IMR-90 (cell line): ENCODE measurements around the gene CDK6. TPM values are rescaled to one million over a fixed set of nuclear protein-coding genes. Genes with fewer than 3 reads are reported as not detected.
A peak's percentile ranks its signal among the peaks of the same experiment; 100 is the strongest.

Experiments
- ATAC-seq: fragments of 200-7000 bp; cut with Tn5 transposase; 2 replicates; pipeline ENCODE4 v1.9.1; 2020; ENCODE audit warnings: low read depth, mild to moderate bottlenecking, moderate library complexity
- BruUV-seq: library from RNA; stranded (reverse); fragments of 400-500 nt; replicated peaks from 2 replicates; lab custom pipeline; 2021; lab: Mats Ljungman, UMichigan
- CTCF ChIA-PET: fragments of 300-600 bp; formaldehyde crosslinking; extraction: SDS; loops from one replicate; lab custom pipeline; 2021; ENCODE audit warnings: antibody characterized with exemption; lab: Yijun Ruan, JAX
- POLR2A ChIA-PET: fragments of 300-600 bp; sonication (Branson Sonifier 250); formaldehyde crosslinking; loops from one replicate; lab custom pipeline; 2022; ENCODE audit warnings: antibody characterized with exemption; ENCODE audit not compliant: unreplicated experiment; lab: Charles Lee
- DNase-seq: peaks from one replicate; pipeline ENCODE4 v3.0.0; 2013
- H2AFZ ChIP-seq: replicated peaks from 2 replicates; pipeline ENCODE3; 2013; ENCODE audit warnings: low read length, mild to moderate bottlenecking; ENCODE audit not compliant: poor library complexity
- H2AK5ac ChIP-seq: 2 replicates; pipeline ENCODE4 v1.6.1; 2013; ENCODE audit warnings: low read depth, low read length, inconsistent platforms
- H2AK9ac ChIP-seq: replicated peaks from 2 replicates; pipeline ENCODE3; 2013; ENCODE audit warnings: mild to moderate bottlenecking, low read depth, low read length, moderate library complexity; ENCODE audit not compliant: poor library complexity
- H2BK120ac ChIP-seq: 2 replicates; pipeline ENCODE4 v1.6.1; 2013; ENCODE audit warnings: low read depth, low read length, inconsistent platforms
- H2BK15ac ChIP-seq: 3 replicates; pipeline ENCODE4 v1.6.1; 2013; ENCODE audit warnings: low read depth, low read length, inconsistent platforms
- H2BK20ac ChIP-seq: 2 replicates; pipeline ENCODE4 v1.6.1; 2013; ENCODE audit warnings: low read depth, mild to moderate bottlenecking, inconsistent platforms, low read length, moderate library complexity
- H2BK5ac ChIP-seq: 2 replicates; pipeline ENCODE4 v1.6.1; 2013; ENCODE audit warnings: mild to moderate bottlenecking, low read depth, low read length, inconsistent platforms; ENCODE audit not compliant: poor library complexity, severe bottlenecking
- H3K14ac ChIP-seq: replicated peaks from 2 replicates; pipeline ENCODE4 v1.6.1; 2013; ENCODE audit warnings: low read depth, low read length, inconsistent platforms
- H3K18ac ChIP-seq: 2 replicates; pipeline ENCODE4 v1.6.1; 2013; ENCODE audit warnings: low read depth, low read length, control low read depth
- H3K23ac ChIP-seq: 2 replicates; pipeline ENCODE4 v1.6.1; 2013; ENCODE audit warnings: low read depth, low read length, inconsistent platforms
- H3K27ac ChIP-seq: 2 replicates; pipeline ENCODE4 v1.5.1; 2013; ENCODE audit warnings: mild to moderate bottlenecking, control low read depth, low read length; ENCODE audit not compliant: insufficient read depth
- H3K27me3 ChIP-seq: 2 replicates; pipeline ENCODE4 v1.6.1; 2013; ENCODE audit warnings: low read length; ENCODE audit not compliant: control insufficient read depth, insufficient read depth
- H3K36me3 ChIP-seq: 2 replicates; pipeline ENCODE4 v1.6.1; 2013; ENCODE audit warnings: low read length, mixed read lengths; ENCODE audit not compliant: control insufficient read depth, insufficient read depth
- H3K4ac ChIP-seq: 2 replicates; pipeline ENCODE4 v1.6.1; 2013; ENCODE audit warnings: low read depth, low read length, inconsistent platforms
- H3K4me1 ChIP-seq: 2 replicates; pipeline ENCODE4 v1.6.1; 2013; ENCODE audit warnings: low read length, mixed read lengths; ENCODE audit not compliant: control insufficient read depth, insufficient read depth
- H3K4me2 ChIP-seq: 2 replicates; pipeline ENCODE4 v1.6.1; 2013; ENCODE audit warnings: low read depth, mild to moderate bottlenecking, control low read depth, low read length, moderate library complexity
- H3K4me3 ChIP-seq: 2 replicates; pipeline ENCODE4 v1.5.1; 2013; ENCODE audit warnings: low read depth, mild to moderate bottlenecking, control low read depth, low read length, moderate library complexity; ENCODE audit not compliant: insufficient read depth
- H3K56ac ChIP-seq: 2 replicates; pipeline ENCODE4 v1.6.1; 2013; ENCODE audit warnings: low read length, inconsistent platforms; ENCODE audit not compliant: insufficient read depth; ENCODE audit errors: extremely low read depth
- H3K79me1 ChIP-seq, 2 experiments: 2 replicates each; pipeline ENCODE4 v1.6.1; 2013; ENCODE audit warnings: low read length in 2 of 2, inconsistent platforms in 1 of 2, low read depth in 1 of 2
- H3K9ac ChIP-seq: 2 replicates; pipeline ENCODE4 v1.6.1; 2013; ENCODE audit warnings: low read depth, low read length, control low read depth
- H3K9me1 ChIP-seq: 2 replicates; pipeline ENCODE4 v1.6.1; 2013; ENCODE audit warnings: low read length, inconsistent platforms; ENCODE audit not compliant: insufficient read depth
- H3K9me3 ChIP-seq: 2 replicates; pipeline ENCODE4 v1.6.1; 2013; ENCODE audit warnings: low read length; ENCODE audit not compliant: control insufficient read depth, insufficient read depth
- H4K20me1 ChIP-seq: 2 replicates; pipeline ENCODE4 v1.6.1; 2013; ENCODE audit warnings: low read length, inconsistent platforms; ENCODE audit not compliant: insufficient read depth
- H4K5ac ChIP-seq: 2 replicates; pipeline ENCODE4 v1.6.1; 2013; ENCODE audit warnings: mild to moderate bottlenecking, low read depth, low read length, control low read depth
- H4K8ac ChIP-seq, 2 experiments: 2 replicates each; pipeline ENCODE4 v1.6.1; 2013; ENCODE audit warnings: low read depth in 2 of 2, low read length in 2 of 2, control low read depth in 1 of 2, inconsistent platforms in 1 of 2
- H4K91ac ChIP-seq: 2 replicates; pipeline ENCODE4 v1.6.1; 2013; ENCODE audit warnings: low read depth, low read length, inconsistent platforms; ENCODE audit not compliant: insufficient read depth
- BHLHE40 ChIP-seq: fragments of 150-350 bp; IDR thresholded peaks from 2 replicates; pipeline ENCODE4 v1.6.1; 2016; ENCODE audit warnings: mild to moderate bottlenecking, low read depth, low read length
- CEBPB ChIP-seq: IDR thresholded peaks from 2 replicates; pipeline ENCODE4 v1.6.1; 2012; ENCODE audit warnings: low read depth, low read length, improper control_type of control experiment
- CTCF ChIP-seq: conservative IDR thresholded peaks from 2 replicates; pipeline ENCODE4 v1.5.1; 2012; ENCODE audit warnings: mild to moderate bottlenecking, low read depth, low read length, improper control_type of control experiment
- ELK1 ChIP-seq: fragments of 150-350 bp; IDR thresholded peaks from 2 replicates; pipeline ENCODE4 v1.6.1; 2016; ENCODE audit warnings: low read depth, mild to moderate bottlenecking, low read length, moderate library complexity, borderline replicate concordance
- FOS ChIP-seq: fragments of 150-350 bp; IDR thresholded peaks from 2 replicates; pipeline ENCODE4 v1.6.1; 2016; ENCODE audit warnings: low read depth, low read length
- MAZ ChIP-seq: IDR thresholded peaks from 2 replicates; pipeline ENCODE4 v1.6.1; 2012; ENCODE audit warnings: low read depth, mild to moderate bottlenecking, low read length, improper control_type of control experiment, moderate library complexity, borderline replicate concordance
- MXI1 ChIP-seq: IDR thresholded peaks from 2 replicates; pipeline ENCODE4 v1.6.1; 2012; ENCODE audit warnings: low read depth, mild to moderate bottlenecking, low read length, moderate library complexity, borderline replicate concordance
- POLR2A ChIP-seq: IDR thresholded peaks from 2 replicates; pipeline ENCODE4 v1.6.1; 2012; ENCODE audit warnings: mild to moderate bottlenecking, low read depth, low read length
- RCOR1 ChIP-seq: IDR thresholded peaks from 2 replicates; pipeline ENCODE4 v1.6.1; 2012; ENCODE audit warnings: mild to moderate bottlenecking, low read length, improper control_type of control experiment; ENCODE audit not compliant: insufficient replicate concordance
- SMC3 ChIP-seq: fragments of 150-350 bp; IDR thresholded peaks from 2 replicates; pipeline ENCODE4 v1.6.1; 2016; ENCODE audit warnings: low read depth, mild to moderate bottlenecking, antibody characterized with exemption, low read length, moderate library complexity
- WGBS, 2 experiments: methylation state at CpG; one replicate each; pipeline versions ENCODE4 v1.1.5 to v1.1.7; 2013; ENCODE audit warnings: missing lambda C conversion rate in 2 of 2; ENCODE audit not compliant: insufficient read length in 1 of 2; ENCODE audit errors: extremely low coverage in 2 of 2; 5-methylcytosine and 5-hydroxymethylcytosine counted together
- dilution Hi-C: fragments of 300-500 bp; cut with HindIII; formaldehyde crosslinking; loops from one replicate; pipeline ENCODE4 v1.14.3; 2018; ENCODE audit warnings: low sequenced_read_pairs; ENCODE audit not compliant: unreplicated experiment
- in situ Hi-C: fragments of 300-500 bp; cut with MboI; formaldehyde crosslinking; loops from 3 replicates; pipeline ENCODE4 v1.14.3; 2019; ENCODE audit warnings: low sequenced_read_pairs, inconsistent platforms, mixed read lengths
- intact Hi-C: fragments of 100-400 bp; cut with micrococcal nuclease; formaldehyde crosslinking; loops from 2 replicates; pipeline ENCODE4 v1.10.0; 2022
- polyA plus RNA-seq, 3 experiments: library from polyadenylated mRNA; depleted of rRNA; stranded (reverse); fragments of >200 nt; gene quantifications; 2 replicates each; pipeline ENCODE4 v1.2.3, GENCODE V29; 2012; ENCODE audit warnings: low replicate concordance in 1 of 3
- total RNA-seq: library from RNA; depleted of rRNA; stranded (reverse); fragments of >200 nt; gene quantifications from 2 replicates; pipeline ENCODE4 v1.2.3, GENCODE V29; 2012

Gene CDK6
- total and polyA plus RNA-seq, 2 of the 4 experiments (the other 2 are of a cell fraction) = 21.5 to 195 TPM

GRCh38 chr7:92778972-92779371 is 57.4 kb downstream of the CDK6 start:
- peak; percentile 85 for DNase-seq
- H3K9me3 ChIP-seq = no peaks in the 10 kb centered on the region
- in situ Hi-C loops = no loop called here
- no peak overlapping the region for H3K14ac ChIP-seq
- H2BK20ac ChIP-seq = no peak overlapping the region
- H4K20me1 ChIP-seq = peaks cover 47% of the 10 kb centered on the region
- no peak overlapping the region for H3K9ac ChIP-seq
- H3K79me1 ChIP-seq = peaks cover 7 to 48% of the 10 kb centered on the region in 2 experiments
- TF ChIP-seq SMC3 (peak; percentile 9; the same call in 1 of the 2 replicates), FOS (no peak), MXI1 (no peak), CEBPB (peak; percentile 93), CTCF (0 out of 2 replicates have a peak, but pooled peaks have one; percentile 3), POLR2A (no peak), RCOR1 (no peak), BHLHE40 (no peak), MAZ (no peak), ELK1 (no peak)
- no peak overlapping the region for H4K5ac ChIP-seq
- no peak overlapping the region for H4K91ac ChIP-seq
- H3K27ac ChIP-seq = no peak overlapping the region
- CTCF ChIA-PET = no interaction called here
- peak overlapping the region; percentile 22; the same call in 1 of the 2 replicates for H3K23ac ChIP-seq
- no peak overlapping the region for H3K4ac ChIP-seq
- H3K4me1 ChIP-seq = peaks cover 15% of the 10 kb centered on the region
- peaks cover 7% of the 10 kb centered on the region for H3K9me1 ChIP-seq
- dilution Hi-C loops = no loop called here
- H3K36me3 ChIP-seq = no peaks in the 10 kb centered on the region
- no peak for ATAC-seq
- H2BK5ac ChIP-seq = no peak overlapping the region
- POLR2A ChIA-PET = no interaction called here
- H2BK15ac ChIP-seq = no peak overlapping the region
- BruUV-seq = no TSS peak
- H3K4me2 ChIP-seq = no peak overlapping the region
- no peak overlapping the region for H2BK120ac ChIP-seq
- intact Hi-C loops = no loop called here
- 20% methylated on average over 1 of the region's 5 CpGs; no CpG with 5 or more reads in 1 of the 2 experiments for WGBS, 2 experiments
- no peak overlapping the region for H4K8ac ChIP-seq
- H3K18ac ChIP-seq = no peak overlapping the region
- H3K4me3 ChIP-seq = no peak overlapping the region
- no peak overlapping the region for H2AFZ ChIP-seq
- no peaks in the 10 kb centered on the region for H3K27me3 ChIP-seq
- H3K56ac ChIP-seq = no peak overlapping the region
- no peak overlapping the region for H2AK5ac ChIP-seq
- H2AK9ac ChIP-seq = no peak overlapping the region
